ENCODE results near the gene OGA.
A peak's percentile ranks its signal among the peaks of the same experiment; 100 is the strongest.

The OGA gene

GRCh38 chr10:101835362-101835761, 17.1 kb upstream of the OGA start:
- DNase-seq (ENCODE audit: low spot score): no peak

DNA sequence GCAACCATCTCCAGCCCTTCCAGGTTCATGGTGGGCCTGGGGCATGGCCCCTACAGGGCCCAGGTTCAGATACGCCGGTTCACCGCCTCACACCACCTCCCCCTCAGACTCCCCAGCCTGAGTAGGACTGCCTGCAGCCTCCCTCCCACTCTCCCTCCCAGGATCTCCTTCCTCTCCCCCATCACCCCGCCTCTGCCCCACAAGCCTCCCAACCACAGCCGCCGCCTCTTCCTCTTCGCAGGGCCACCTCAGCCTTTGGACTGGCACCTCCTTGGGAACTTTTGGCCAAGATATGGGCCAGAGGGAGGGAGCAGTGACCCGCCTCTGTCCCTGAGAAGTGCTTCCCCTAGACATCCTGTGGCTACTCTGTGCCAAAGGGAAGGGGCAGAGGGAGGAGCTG, 16.1 kb upstream of the OGA start:
- DNase-seq (ENCODE audit: low spot score): no peak

DNA sequence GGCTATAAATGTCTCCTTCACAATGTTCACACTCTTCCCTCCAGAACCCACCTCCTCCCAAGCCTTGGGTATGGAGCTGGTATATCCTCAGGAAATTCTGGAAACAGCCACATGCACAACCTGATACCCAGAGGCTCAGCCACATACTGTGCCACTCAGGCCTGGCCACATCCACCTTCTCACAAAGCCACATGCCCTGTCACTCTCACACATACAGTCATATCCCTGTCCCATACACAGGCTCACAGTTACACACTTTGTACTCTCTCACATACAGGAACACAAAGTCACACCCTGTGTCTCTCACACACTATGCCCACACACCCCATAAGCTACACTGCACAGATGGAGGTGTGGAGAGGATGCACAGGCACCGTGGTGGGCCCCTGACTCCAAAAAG, 15.2 kb upstream of the OGA start:
- DNase-seq (ENCODE audit: low spot score): no peak

DNA sequence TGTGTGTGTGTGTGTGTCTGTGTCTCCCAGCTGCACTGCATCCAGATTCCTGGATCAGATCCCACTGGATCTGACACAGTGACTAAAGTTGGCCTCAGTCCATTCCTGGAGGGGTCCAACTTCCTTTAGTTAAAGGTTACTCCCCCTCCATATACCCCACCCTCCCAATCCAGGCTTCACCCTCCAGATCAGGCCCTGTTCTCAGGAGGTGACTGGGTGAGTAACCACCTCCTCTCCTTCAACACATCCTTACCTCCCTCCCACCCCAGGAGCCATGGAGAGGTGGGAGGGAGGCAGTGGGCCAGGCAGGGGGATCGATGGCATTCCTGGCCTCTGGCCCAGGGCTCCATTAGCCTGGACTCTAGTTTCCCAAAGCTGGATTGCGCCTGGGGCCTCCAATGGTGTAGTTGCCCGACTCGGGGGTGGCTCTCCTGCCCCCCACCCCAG, 14.1 kb upstream of the OGA start:
- no peak for DNase-seq (ENCODE audit: low spot score)

- DNase-seq (ENCODE audit: low spot score): no peak
Observed at GRCh38 chr10:101831169-101831811, 13.0 kb upstream of the OGA start.

DNA sequence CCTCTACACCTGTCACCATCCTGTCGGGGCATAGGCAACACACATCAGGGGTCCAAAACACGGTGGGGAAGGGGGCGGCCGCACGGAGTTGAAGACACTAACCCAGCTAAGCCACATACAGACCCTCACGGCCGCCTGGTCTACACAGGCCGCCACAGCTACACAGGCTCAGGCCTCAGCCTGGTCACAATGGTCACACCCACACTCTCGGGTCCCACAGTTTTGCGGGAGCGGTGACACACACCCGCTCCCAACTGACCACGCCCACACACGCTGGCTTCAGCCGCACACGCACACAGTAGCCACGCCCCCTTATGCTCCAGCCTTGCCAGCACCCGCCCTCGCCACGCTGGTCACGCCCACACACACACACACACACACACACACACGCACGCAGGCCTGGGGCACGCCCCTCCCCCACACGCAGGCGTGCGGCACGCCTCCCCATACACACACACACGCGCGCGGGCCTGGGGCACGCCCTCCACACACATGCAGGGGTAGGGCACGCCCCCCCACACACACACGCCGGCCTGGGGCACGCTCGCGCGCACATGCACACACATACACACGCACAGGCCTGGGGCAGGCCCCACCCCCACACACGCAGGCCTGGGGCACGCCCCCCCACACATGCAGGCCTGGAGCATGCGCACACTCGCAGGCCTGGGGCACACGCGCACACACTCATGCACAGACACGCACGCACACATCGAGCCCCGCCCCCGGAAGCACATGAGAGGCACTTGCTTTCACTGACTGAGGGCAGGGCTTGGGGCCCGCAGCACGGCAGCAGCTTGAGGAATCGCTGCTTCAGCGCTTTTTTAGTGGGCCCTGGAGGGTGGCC, 12.3 kb upstream of the OGA start:
- peak; percentile 52 for DNase-seq (ENCODE audit: low spot score)

DNA sequence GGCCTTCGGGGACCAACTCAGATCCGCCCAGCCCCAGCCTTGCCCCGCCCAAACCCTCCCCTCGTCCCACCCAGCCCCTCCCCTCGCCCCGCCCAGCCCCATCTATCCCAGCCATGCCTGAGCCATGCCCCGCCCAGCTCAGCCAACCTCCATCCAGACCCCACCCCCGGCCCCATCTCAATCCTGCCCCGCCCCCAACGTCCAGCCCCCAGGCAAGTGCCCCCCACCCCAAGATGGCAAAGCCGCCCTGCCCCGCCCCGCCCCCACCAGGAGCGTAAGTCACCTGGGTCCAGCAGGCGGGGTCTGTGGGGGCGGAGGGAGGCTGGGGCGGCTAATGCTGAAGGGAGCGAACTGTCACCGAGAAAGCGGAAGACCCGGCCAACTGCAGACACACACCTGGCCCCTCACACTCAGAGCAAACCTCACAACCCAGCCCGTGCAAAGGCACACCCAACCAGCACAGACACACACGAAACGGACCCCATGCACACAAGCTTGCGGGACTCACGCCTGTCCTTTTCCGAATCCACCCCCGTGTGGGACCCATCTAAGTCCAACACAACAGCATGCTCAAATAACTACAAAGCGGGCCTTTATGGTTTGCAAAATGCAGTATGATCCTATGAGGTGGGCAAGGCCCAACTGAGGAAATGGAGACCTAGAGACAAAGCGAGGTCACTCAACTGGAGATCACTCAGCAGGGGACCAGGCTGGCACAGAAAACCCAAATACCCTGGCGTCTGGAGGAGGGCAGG, 11.5 kb upstream of the OGA start:
- DNase-seq (ENCODE audit: low spot score): no peak

- DNase-seq (ENCODE audit: low spot score): no peak
Observed at GRCh38 chr10:101828766-101829551, 10.7 kb upstream of the OGA start.

DNA sequence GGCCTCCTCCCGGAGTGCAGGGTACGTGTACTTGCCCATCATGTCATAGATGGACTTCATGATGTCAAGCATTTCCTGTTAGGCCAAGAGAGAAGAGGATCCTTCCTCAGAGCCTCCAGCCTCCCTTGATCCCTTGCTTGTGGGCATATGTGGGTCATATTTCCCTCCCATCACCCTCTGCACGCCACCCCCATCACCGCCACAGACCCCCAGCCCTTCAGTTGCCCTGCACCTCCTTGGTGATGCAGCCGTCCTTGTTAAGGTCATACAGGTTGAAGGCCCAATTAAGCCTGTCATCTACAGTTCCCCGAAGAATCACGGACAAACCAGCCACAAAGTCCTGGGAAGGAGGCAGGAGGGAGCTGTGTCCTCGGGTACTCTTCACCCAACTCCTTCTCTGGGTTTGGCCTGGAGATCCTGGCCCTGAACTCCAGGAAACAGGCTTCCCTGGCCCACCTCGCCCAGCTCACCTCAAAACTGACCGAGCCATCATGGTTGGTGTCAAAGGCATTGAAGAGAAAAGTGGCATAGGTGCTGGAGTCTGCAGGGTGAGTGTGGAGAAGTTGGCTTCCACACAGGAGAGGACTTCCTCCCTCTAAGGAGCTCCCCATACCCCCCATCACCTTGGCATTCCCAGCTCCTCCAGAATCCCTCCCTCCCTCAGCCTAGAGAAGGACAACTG, 9.8 kb upstream of the OGA start:
- no peak for DNase-seq (ENCODE audit: low spot score)

- no peak for DNase-seq (ENCODE audit: low spot score)
Observed at GRCh38 chr10:101826852-101827434, 8.7 kb upstream of the OGA start.

GRCh38 chr10:101824736-101825135, 6.5 kb upstream of the OGA start:
- no peak for DNase-seq (ENCODE audit: low spot score)

GRCh38 chr10:101818872-101819633, 809 bp upstream of the OGA start:
- no peak for DNase-seq (ENCODE audit: low spot score)

DNA sequence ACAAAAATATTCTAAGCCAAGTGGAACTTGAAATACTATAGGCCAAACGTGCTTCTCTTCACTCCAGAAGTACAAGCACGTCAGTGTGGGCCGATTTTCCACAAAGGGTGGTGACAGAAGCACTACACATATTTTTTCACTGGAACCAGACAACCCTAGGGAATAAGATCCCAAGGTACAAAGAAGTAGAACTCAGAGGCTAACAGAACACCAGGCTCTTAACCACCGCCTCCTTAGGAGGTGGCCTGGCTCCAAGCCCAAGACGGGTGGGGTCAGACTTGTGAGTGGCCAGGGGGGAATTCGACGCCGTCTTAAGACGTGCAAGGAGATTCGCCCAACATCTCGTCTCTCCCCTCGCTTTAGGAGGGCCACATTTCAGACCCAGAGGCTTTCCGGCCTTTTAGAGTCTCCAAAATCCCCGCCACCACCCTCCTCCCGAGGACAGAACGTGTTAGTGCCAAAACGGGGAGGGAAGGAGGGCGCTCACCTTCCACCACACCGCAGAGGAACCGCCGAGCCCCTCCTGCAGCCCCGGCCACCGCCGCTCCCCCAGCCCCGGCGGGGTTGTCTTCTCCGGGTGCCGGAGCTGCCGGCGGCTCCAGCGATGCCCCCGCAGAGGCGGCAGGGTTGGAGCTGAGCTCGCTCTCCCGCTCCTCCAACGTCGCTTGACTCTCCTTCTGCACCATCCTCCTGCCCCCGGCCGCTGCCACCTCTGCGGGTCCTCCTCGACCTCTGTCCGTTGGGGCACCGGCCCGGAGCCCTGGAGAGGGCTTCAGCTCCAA, 716 bp downstream of the OGA start:
- peak; percentile 69 for DNase-seq (ENCODE audit: low spot score)

DNA sequence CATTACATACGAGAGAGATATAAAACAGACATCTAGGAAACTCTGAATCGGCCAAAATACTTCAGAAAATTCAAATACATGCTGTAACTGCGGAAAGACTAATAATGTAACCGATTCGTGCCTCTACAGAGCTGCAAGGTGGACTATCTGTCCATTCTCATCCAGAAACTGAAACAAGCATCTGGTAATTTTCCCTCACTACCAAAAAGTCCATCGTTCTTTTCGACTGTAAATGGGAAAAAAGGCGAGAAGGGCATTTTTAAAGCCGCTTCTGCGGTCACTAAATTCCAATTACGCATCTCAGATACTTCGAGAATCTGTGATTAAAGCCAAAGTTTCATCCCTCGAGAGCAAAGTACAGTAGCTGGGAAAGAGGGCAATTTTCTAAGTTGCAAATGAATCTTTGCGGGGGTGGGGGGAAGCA, 1.3 kb downstream of the OGA start:
- no peak for DNase-seq (ENCODE audit: low spot score)

DNA sequence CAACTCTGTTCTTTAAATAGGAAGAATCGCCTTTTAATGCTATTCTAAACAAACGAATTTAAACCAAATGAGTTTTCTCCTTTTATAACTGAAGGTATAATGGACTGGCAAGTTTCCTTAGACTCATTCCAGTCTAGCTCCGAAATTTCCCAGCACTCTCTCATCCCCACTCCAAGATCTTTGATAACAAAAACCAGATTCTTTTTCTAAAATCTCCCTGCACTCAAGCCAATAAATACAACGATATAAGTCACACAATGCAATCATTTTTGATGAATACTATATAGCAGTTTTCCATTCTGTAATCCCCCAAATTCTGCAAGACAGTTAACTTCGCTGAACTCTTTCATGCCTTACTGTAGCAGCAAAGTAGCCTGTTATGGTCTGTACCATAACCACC, 1.9 kb downstream of the OGA start:
- no peak for DNase-seq (ENCODE audit: low spot score)

DNA sequence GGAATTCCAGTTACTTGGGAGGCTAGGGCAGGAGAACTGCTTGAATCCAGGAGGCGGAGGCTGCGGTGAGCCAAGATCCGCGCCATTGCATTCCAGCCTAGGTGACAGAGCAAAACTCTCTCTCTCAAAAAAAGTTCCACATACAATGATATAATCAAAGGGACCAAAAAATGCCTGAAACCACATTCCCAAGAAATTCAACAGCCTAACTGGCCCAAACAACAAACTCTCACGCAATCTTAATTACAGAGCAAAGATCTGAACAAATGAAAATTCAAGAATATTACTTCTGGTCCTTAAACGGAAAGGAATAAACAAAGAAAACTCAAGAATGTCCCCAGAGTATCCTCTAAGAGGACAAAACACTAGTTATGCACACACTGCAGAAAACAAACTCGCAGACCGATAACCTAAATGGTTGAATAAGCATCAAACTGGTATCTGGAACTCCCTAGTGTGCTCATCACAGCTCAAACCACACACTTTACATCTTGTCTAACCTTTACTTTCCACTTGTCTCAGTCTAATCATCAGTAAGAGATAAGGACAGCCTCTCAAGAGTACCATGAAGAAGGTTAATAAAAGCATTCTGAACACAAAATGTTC, 3.7 kb downstream of the OGA start:
- DNase-seq (ENCODE audit: low spot score): no peak

GRCh38 chr10:101812606-101813005, 5.6 kb downstream of the OGA start:
- DNase-seq (ENCODE audit: low spot score): no peak

GRCh38 chr10:101807158-101807557, 11.1 kb downstream of the OGA start:
- DNase-seq (ENCODE audit: low spot score): no peak

DNA sequence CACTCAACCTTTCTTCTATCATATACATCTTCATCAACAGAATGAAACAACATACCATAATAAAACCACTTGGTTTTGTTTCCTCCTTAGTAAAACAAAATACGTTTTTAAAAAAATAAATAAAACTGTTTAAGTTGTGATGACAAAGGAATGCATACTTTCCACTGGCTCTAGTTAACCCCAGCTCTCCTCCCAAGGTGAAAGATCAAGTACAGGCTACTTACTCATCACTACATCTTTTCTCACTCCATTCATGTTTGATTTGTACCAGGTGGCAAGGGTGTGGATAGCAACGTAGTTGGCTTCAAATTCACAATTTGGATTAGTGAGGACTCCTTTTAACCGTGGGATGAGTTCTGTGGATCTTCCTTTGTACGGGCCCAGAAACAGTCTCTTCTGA, 14.7 kb downstream of the OGA start:
- no peak for DNase-seq (ENCODE audit: low spot score)

Data from globus pallidus (tissue), 1 donor.